GM12878 (cell line): ENCODE results near the gene CIP2A. TPM values are rescaled to one million over a fixed set of nuclear protein-coding genes. Genes with fewer than 3 reads are reported as not detected.
A peak's percentile ranks its signal among the peaks of the same experiment; 100 is the strongest.

Experiments used
- ATAC-seq: fragments of 200-7000 bp; cut with Tn5 transposase; 3 replicates; pipeline ENCODE4 v1.9.1; 2020; ENCODE audit warnings: mild to moderate bottlenecking, moderate library complexity
- BruUV-seq: library from RNA; stranded (reverse); fragments of 400-500 nt; replicated peaks from 2 replicates; lab custom pipeline; 2021; lab: Mats Ljungman, UMichigan
- CTCF ChIA-PET: fragments of 300-600 bp; sonication (Branson Sonifier 250); formaldehyde crosslinking; extraction: SDS; loops from one replicate; lab custom pipeline; 2021; ENCODE audit warnings: inconsistent platforms; lab: Yijun Ruan, JAX
- POLR2A ChIA-PET: fragments of 350-600 bp; formaldehyde crosslinking; extraction: SDS; loops from one replicate; lab custom pipeline; 2021; ENCODE audit warnings: inconsistent platforms; lab: Charles Lee
- RAD21 ChIA-PET: fragments of 300-600 bp; sonication (Branson Sonifier 250); formaldehyde crosslinking; loops from one replicate; lab custom pipeline; 2023; ENCODE audit warnings: antibody characterized with exemption; ENCODE audit not compliant: unreplicated experiment; lab: Charles Lee
- SMC1A ChIA-PET: fragments of 300-600 bp; sonication (Branson Sonifier 250); formaldehyde crosslinking; loops from one replicate; lab custom pipeline; 2023; ENCODE audit not compliant: unreplicated experiment, uncharacterized antibody; lab: Charles Lee
- DNase-seq: peaks from one replicate; pipeline ENCODE4 v3.0.0-alpha.2; 2011; ENCODE audit warnings: low read depth, low spot score
- FAIRE-seq: peaks from 3 replicates; lab custom pipeline; 2011; peaks lifted over from hg19 to GRCh38; lab: Jason Lieb, UNC
- H2AFZ ChIP-seq: 2 replicates; pipeline ENCODE4 v1.6.0; 2011; ENCODE audit warnings: low read depth, low read length, control low read depth; ENCODE audit not compliant: control insufficient read depth
- H3K27ac ChIP-seq: 2 replicates; pipeline ENCODE4 v1.5.1; 2011; ENCODE audit warnings: control low read depth; ENCODE audit not compliant: control insufficient read depth, insufficient read depth
- H3K27me3 ChIP-seq, 2 experiments: replicated peaks in 1 of 2; 2 replicates each; pipeline versions ENCODE4 v1.6.0 to v1.6.1; 2011; ENCODE audit warnings: low read length in 1 of 2; ENCODE audit not compliant: control insufficient read depth in 2 of 2, insufficient read depth in 2 of 2
- H3K36me3 ChIP-seq, 2 experiments: 2 replicates each; pipeline ENCODE4 v1.5.1; 2011; ENCODE audit warnings: low read length in 1 of 2; ENCODE audit not compliant: control insufficient read depth in 2 of 2, insufficient read depth in 2 of 2
- H3K4me1 ChIP-seq: 2 replicates; pipeline ENCODE4 v1.6.1; 2011; ENCODE audit warnings: mild to moderate bottlenecking, low read length, moderate library complexity, mixed read lengths; ENCODE audit not compliant: control insufficient read depth, insufficient read depth
- H3K4me2 ChIP-seq: 2 replicates; pipeline ENCODE4 v1.6.0; 2011; ENCODE audit warnings: control low read depth; ENCODE audit not compliant: control insufficient read depth, insufficient read depth
- H3K4me3 ChIP-seq: fragments of 200-600 bp; sonication (generic); 2 replicates; pipeline ENCODE4 v1.5.1; 2016
- H3K79me2 ChIP-seq: 2 replicates; pipeline ENCODE4 v1.6.0; 2011; ENCODE audit warnings: low read length; ENCODE audit not compliant: control insufficient read depth, insufficient read depth
- H3K9ac ChIP-seq: 2 replicates; pipeline ENCODE4 v1.8.0; 2011; ENCODE audit warnings: low read length, control low read depth, mixed read lengths; ENCODE audit not compliant: control insufficient read depth, insufficient read depth
- H3K9me3 ChIP-seq: replicated peaks from 3 replicates; pipeline ENCODE4 v1.5.1; 2011; ENCODE audit warnings: mild to moderate bottlenecking, low read length; ENCODE audit not compliant: control insufficient read depth, insufficient read depth
- H4K20me1 ChIP-seq: 2 replicates; pipeline ENCODE4 v1.6.0; 2011; ENCODE audit not compliant: control insufficient read depth, insufficient read depth
- BACH1 ChIP-seq: fragments of 450-650 bp; IDR thresholded peaks from 2 replicates; pipeline ENCODE4 v1.6.1; 2017; ENCODE audit warnings: mild to moderate bottlenecking, borderline replicate concordance
- CBX5 ChIP-seq: sonication (generic); IDR thresholded peaks from 2 replicates; pipeline ENCODE4 v1.6.1; 2016; ENCODE audit warnings: low read depth, moderate library complexity, mild to moderate bottlenecking, inconsistent platforms
- CHD4 ChIP-seq: fragments of 200-600 bp; sonication (generic); IDR thresholded peaks from 2 replicates; pipeline ENCODE4 v1.6.1; 2016; ENCODE audit warnings: mild to moderate bottlenecking
- CREB1 ChIP-seq: IDR thresholded peaks from 2 replicates; pipeline ENCODE4 v1.6.1; 2012; ENCODE audit warnings: low read depth, mild to moderate bottlenecking, inconsistent platforms
- CTCF ChIP-seq, 3 experiments: IDR thresholded peaks in 2 of 3; conservative IDR thresholded peaks in 1 of 3; 2 replicates each; pipeline ENCODE4 v1.5.1; 2011; ENCODE audit warnings: low read depth in 3 of 3, low read length in 3 of 3, mild to moderate bottlenecking in 3 of 3, control low read depth in 2 of 3, moderate library complexity in 2 of 3, inconsistent platforms in 1 of 3, mixed read lengths in 1 of 3; ENCODE audit not compliant: control insufficient read depth in 2 of 3, insufficient read depth in 1 of 3; ENCODE audit errors: extremely low read depth in 1 of 3
- E2F8 ChIP-seq: fragments of 450-650 bp; IDR thresholded peaks from 2 replicates; pipeline ENCODE4 v1.6.1; 2018; ENCODE audit warnings: mild to moderate bottlenecking, low read depth, moderate library complexity; ENCODE audit not compliant: partially characterized antibody
- EED ChIP-seq: sonication (generic); IDR thresholded peaks from 2 replicates; pipeline ENCODE4 v1.6.1; 2016; ENCODE audit warnings: antibody characterized with exemption, low read depth
- NBN ChIP-seq: fragments of 450-650 bp; IDR thresholded peaks from 2 replicates; pipeline ENCODE4 v1.6.1; 2016
- RUNX3 ChIP-seq: IDR thresholded peaks from 2 replicates; pipeline ENCODE4 v1.6.1; 2012; ENCODE audit warnings: low read length, inconsistent platforms
- STAT1 ChIP-seq: fragments of 450-650 bp; conservative IDR thresholded peaks from 2 replicates; pipeline ENCODE4 v1.6.1; 2014; ENCODE audit warnings: antibody characterized with exemption, mild to moderate bottlenecking
- ZBTB33 ChIP-seq: fragments of 450-650 bp; IDR thresholded peaks from 2 replicates; pipeline ENCODE4 v1.6.1; 2017; ENCODE audit warnings: mild to moderate bottlenecking
- ZNF274 ChIP-seq: IDR thresholded peaks from one replicate; pipeline ENCODE4 v1.8.0; 2011; ENCODE audit not compliant: insufficient read length, insufficient read depth
- WGBS: methylation state at CpG from one replicate; pipeline ENCODE4 v1.1.6; 2016; ENCODE audit warnings: low lambda C conversion rate; ENCODE audit not compliant: insufficient replicate concordance, insufficient coverage; ENCODE audit errors: missing lambda C conversion rate; 5-methylcytosine and 5-hydroxymethylcytosine counted together
- in situ Hi-C: fragments of 300-500 bp; cut with MboI; formaldehyde crosslinking; loops from 9 replicates; pipeline ENCODE4 v1.14.3; 2018; ENCODE audit warnings: mixed read lengths
- intact Hi-C: fragments of 100-400 bp; cut with micrococcal nuclease; formaldehyde crosslinking; loops from one replicate; pipeline ENCODE4 v1.14.2; 2022; ENCODE audit not compliant: unreplicated experiment
- polyA plus RNA-seq, 11 experiments: library from polyadenylated mRNA; depleted of rRNA in 4 of 11; unstranded in 6 of 11; stranded (reverse) in 5 of 11; fragments of >200 nt; fragmentation: Nextera tagmentation in 4 of 11; fragmentation: Illumina TruSeq in 1 of 11; extraction: Ambion mirVana in 4 of 11; extraction: Trizol in 1 of 11; gene quantifications; 1 replicate in 1 of 11; 2 replicates in 10 of 11; pipeline versions ENCODE4 v1.2.1 to v1.2.3, GENCODE V29; 2011 to 2016; ENCODE audit warnings: inconsistent platforms in 2 of 11, missing spikeins in 2 of 11, low read depth in 1 of 11
- total RNA-seq, 4 experiments: library from RNA; depleted of rRNA in 3 of 4; stranded (reverse); fragments of >200 nt in 3 of 4; fragmentation: Illumina TruSeq in 1 of 4; extraction: Trizol in 1 of 4; gene quantifications; 2 replicates each; pipeline versions ENCODE4 v1.2.1 to v1.2.3, GENCODE V29; 2013 to 2021

CIP2A gene
- total and polyA plus RNA-seq, 10 of the 15 experiments (the other 5 are each of a cell fraction or from before 2014, with no cell fraction given) = 12.5 to 29.7 (median 26.5) TPM

GRCh38 chr3:108505811-108506210 lies 83.4 kb downstream of the CIP2A start:
- no peak overlapping the region for H3K9ac ChIP-seq
- TF ChIP-seq CTCF (IDR thresholded peaks at IDR 0.05 in 2 of 3, conservative IDR thresholded peaks at IDR 0.05 in 1 of 3; ENCODE audit: control insufficient read depth in 2 of 3, extremely low read depth in 1 of 3, insufficient read depth in 1 of 3, low read depth in 3 of 3, low read length in 3 of 3) (peak in 1 of 3 experiments; percentile 24; a peak in 1 of 6 replicates), BACH1 (no peak)
- no peaks in the 10 kb centered on the region for H4K20me1 ChIP-seq
- no peak for FAIRE-seq
- H3K79me2 ChIP-seq = no peaks in the 10 kb centered on the region
- no peak overlapping the region for H3K4me2 ChIP-seq
- H3K4me1 ChIP-seq = no peaks in the 10 kb centered on the region
- POLR2A ChIA-PET = no interaction called here
- SMC1A ChIA-PET = interaction anchor here (1.2 to 1.4 kb wide), 2 partner anchors 8 to 47 kb away, joined by 3 read pairs; no protein-coding TSS in a partner anchor
- no peak for DNase-seq
- CTCF ChIA-PET = interaction anchor here (1.0 to 4.6 kb wide), 7 partner anchors 8 to 409 kb away, joined by 3 to 32 read pairs (median 4); no protein-coding TSS in a partner anchor
- intact Hi-C loops (no loop called here), in situ Hi-C loops (no loop called here)
- no peak overlapping the region for H3K4me3 ChIP-seq
- no TSS peak for BruUV-seq
- WGBS = 0% methylated on average over 1 of the region's 1 CpG
- RAD21 ChIA-PET = interaction anchor here (1.6 kb wide), 1 partner anchor 46 kb away, joined by 11 read pairs; no protein-coding TSS in a partner anchor
- no peaks in the 10 kb centered on the region for H3K27me3 ChIP-seq
- H3K9me3 ChIP-seq = no peaks in the 10 kb centered on the region
- H2AFZ ChIP-seq = no peak overlapping the region
- no peaks in the 10 kb centered on the region for H3K36me3 ChIP-seq
- no peak overlapping the region for H3K27ac ChIP-seq
- ATAC-seq = no peak

GRCh38 chr3:108503722-108504121 lies 85.5 kb downstream of the CIP2A start:
- no peak for ATAC-seq
- RAD21 ChIA-PET = no interaction called here
- TF ChIP-seq E2F8 = no peak
- no peak for TF ChIP-seq ZNF274
- no peak for TF ChIP-seq NBN
- no peak for TF ChIP-seq EED
- no peak for TF ChIP-seq STAT1
- no peak for TF ChIP-seq CBX5
- TF ChIP-seq CREB1 = no peak
- no peak for TF ChIP-seq ZBTB33
- TF ChIP-seq CHD4 = no peak
- TF ChIP-seq RUNX3 = no peak

More at GRCh38 chr3:108503722-108504121, 85.5 kb downstream of the CIP2A start:
- no peak overlapping the region for H3K4me2 ChIP-seq
- CTCF ChIA-PET = interaction anchor here (1.3 kb wide), 1 partner anchor 48 kb away, joined by 4 read pairs; no protein-coding TSS in a partner anchor
- no peaks in the 10 kb centered on the region for H3K79me2 ChIP-seq
- no peaks in the 10 kb centered on the region for H3K27me3 ChIP-seq
- no peaks in the 10 kb centered on the region for H3K9me3 ChIP-seq
- H3K4me3 ChIP-seq = no peak overlapping the region
- SMC1A ChIA-PET = no interaction called here
- no TSS peak for BruUV-seq
- no peak overlapping the region for H3K27ac ChIP-seq
- no peaks in the 10 kb centered on the region for H4K20me1 ChIP-seq
- no peak overlapping the region for H2AFZ ChIP-seq
- in situ Hi-C loops = no loop called here
- no peaks in the 10 kb centered on the region for H3K36me3 ChIP-seq
- POLR2A ChIA-PET = no interaction called here
- H3K4me1 ChIP-seq = no peaks in the 10 kb centered on the region
- DNase-seq (no peak), FAIRE-seq (no peak)
- intact Hi-C loops = no loop called here
- no peak overlapping the region for H3K9ac ChIP-seq
